ENCODE results near the gene SEC63.

DNA sequence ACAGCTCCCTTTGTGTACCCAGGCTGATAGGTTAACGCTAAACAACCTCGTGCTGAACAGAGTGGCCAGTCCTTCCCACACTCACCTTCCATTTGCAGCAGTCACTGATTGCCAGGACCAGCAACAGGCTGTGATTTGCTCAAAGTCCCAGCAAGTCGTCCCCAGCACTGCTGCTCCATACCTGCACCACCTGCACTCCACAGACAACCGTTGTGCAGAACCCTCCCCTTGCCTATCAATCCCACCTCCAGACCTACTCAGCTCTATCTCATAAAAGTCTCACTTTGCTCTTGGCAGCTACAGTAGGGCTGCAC lies 90.7 kb downstream of the SEC63 start:
- TF ChIP-seq RAD21 (IDR thresholded peaks at IDR 0.05) (no peak), FOXA1 (IDR thresholded peaks at IDR 0.05) (no peak), JUND (IDR thresholded peaks at IDR 0.05) (no peak), GABPA (IDR thresholded peaks at IDR 0.05 in 1 of 2, conservative IDR thresholded peaks at IDR 0.05 in 1 of 2) (no peak), ZBTB33 (IDR thresholded peaks at IDR 0.05) (no peak), TAF1 (conservative IDR thresholded peaks at IDR 0.05) (no peak), YY1 (IDR thresholded peaks at IDR 0.05) (no peak), MAX (IDR thresholded peaks at IDR 0.05) (no peak), SP1 (IDR thresholded peaks at IDR 0.05) (no peak), HNF4A (conservative IDR thresholded peaks at IDR 0.05) (no peak)
- TF ChIP-seq, protein P1, sequence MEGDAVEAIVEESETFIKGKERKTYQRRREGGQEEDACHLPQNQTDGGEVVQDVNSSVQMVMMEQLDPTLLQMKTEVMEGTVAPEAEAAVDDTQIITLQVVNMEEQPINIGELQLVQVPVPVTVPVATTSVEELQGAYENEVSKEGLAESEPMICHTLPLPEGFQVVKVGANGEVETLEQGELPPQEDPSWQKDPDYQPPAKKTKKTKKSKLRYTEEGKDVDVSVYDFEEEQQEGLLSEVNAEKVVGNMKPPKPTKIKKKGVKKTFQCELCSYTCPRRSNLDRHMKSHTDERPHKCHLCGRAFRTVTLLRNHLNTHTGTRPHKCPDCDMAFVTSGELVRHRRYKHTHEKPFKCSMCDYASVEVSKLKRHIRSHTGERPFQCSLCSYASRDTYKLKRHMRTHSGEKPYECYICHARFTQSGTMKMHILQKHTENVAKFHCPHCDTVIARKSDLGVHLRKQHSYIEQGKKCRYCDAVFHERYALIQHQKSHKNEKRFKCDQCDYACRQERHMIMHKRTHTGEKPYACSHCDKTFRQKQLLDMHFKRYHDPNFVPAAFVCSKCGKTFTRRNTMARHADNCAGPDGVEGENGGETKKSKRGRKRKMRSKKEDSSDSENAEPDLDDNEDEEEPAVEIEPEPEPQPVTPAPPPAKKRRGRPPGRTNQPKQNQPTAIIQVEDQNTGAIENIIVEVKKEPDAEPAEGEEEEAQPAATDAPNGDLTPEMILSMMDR (IDR thresholded peaks at IDR 0.05; ENCODE audit: low read depth, low read length, missing input control), result no peak
- TF ChIP-seq, protein P2, sequence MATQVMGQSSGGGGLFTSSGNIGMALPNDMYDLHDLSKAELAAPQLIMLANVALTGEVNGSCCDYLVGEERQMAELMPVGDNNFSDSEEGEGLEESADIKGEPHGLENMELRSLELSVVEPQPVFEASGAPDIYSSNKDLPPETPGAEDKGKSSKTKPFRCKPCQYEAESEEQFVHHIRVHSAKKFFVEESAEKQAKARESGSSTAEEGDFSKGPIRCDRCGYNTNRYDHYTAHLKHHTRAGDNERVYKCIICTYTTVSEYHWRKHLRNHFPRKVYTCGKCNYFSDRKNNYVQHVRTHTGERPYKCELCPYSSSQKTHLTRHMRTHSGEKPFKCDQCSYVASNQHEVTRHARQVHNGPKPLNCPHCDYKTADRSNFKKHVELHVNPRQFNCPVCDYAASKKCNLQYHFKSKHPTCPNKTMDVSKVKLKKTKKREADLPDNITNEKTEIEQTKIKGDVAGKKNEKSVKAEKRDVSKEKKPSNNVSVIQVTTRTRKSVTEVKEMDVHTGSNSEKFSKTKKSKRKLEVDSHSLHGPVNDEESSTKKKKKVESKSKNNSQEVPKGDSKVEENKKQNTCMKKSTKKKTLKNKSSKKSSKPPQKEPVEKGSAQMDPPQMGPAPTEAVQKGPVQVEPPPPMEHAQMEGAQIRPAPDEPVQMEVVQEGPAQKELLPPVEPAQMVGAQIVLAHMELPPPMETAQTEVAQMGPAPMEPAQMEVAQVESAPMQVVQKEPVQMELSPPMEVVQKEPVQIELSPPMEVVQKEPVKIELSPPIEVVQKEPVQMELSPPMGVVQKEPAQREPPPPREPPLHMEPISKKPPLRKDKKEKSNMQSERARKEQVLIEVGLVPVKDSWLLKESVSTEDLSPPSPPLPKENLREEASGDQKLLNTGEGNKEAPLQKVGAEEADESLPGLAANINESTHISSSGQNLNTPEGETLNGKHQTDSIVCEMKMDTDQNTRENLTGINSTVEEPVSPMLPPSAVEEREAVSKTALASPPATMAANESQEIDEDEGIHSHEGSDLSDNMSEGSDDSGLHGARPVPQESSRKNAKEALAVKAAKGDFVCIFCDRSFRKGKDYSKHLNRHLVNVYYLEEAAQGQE (IDR thresholded peaks at IDR 0.05), result no peak
- TF ChIP-seq, protein P3, sequence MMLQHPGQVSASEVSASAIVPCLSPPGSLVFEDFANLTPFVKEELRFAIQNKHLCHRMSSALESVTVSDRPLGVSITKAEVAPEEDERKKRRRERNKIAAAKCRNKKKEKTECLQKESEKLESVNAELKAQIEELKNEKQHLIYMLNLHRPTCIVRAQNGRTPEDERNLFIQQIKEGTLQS (IDR thresholded peaks at IDR 0.05), result no peak

Measured in liver (tissue), 3 donors.